ENCODE data around the gene FARSA. TPM values are rescaled to one million over a fixed set of nuclear protein-coding genes. Genes with fewer than 3 reads are reported as not detected.

The FARSA gene
- total and polyA plus RNA-seq, 2 of the 4 experiments (the other 2 are of a cell fraction) = 49.3 to 80.9 TPM

DNA sequence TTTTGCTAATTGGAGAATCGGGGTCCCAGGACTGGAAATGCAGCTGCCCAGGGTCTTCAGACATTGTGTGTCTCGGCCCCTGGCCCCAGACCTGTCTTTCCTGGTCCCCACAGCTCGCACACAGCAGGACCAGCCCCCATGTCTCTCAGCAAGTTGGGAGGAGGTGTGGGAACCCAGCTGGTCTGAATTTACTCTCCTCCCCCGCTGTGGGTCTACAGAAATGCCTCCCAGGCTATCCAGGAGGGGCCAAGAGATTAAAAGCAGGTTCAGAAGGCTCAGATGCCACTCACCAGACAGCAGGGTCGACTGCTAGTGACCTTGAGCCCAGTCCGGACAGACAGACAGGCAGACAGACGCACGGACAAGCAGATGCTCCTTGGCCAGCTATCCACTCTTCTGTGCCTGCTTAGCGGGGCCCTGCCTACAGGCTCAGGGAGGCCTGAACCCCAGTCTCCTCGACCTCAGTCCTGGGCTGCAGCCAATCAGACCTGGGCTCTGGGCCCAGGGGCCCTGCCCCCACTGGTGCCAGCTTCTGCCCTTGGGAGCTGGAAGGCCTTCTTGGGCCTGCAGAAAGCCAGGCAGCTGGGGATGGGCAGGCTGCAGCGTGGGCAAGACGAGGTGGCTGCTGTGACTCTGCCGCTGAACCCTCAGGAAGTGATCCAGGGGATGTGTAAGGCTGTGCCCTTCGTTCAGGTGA is 35.9 kb upstream of the FARSA start, which contains the start of gene DAND5:
Gene DAND5 (plus strand): TSS at position 285 of the 697 bp plus-strand sequence. CDS start 85 bp downstream, at position 370.
- no peak within 1 kb of the TSS for H2BK15ac ChIP-seq (ENCODE audit: low read depth, low read length)
- intact Hi-C loops (cut with micrococcal nuclease) = no loop called here
- H2BK20ac ChIP-seq (ENCODE audit: low read depth, low read length) = no peak within 1 kb of the TSS
- no peak within 1 kb of the TSS for H3K9ac ChIP-seq (ENCODE audit: low read depth, low read length)
- CTCF ChIA-PET = no interaction called here
- peaks cover 0 to 3% of the 10 kb centered on the region in 2 experiments; a peak in 1 of 4 replicates for H3K79me1 ChIP-seq (ENCODE audit: low read depth in 1 of 2, low read length in 2 of 2)
- no peak within 1 kb of the TSS for H3K23ac ChIP-seq (ENCODE audit: low read depth, low read length)
- DNase-seq (no peak), ATAC-seq (ENCODE audit: low read depth) (no peak)
- H3K18ac ChIP-seq (ENCODE audit: low read depth, low read length) = no peak within 1 kb of the TSS
- no peak within 1 kb of the TSS for H3K56ac ChIP-seq (ENCODE audit: extremely low read depth, insufficient read depth, low read length)
- no peak within 1 kb of the TSS for H3K27ac ChIP-seq (ENCODE audit: insufficient read depth, low read length)
- no peak within 1 kb of the TSS for H4K91ac ChIP-seq (ENCODE audit: insufficient read depth, low read depth, low read length)
- no peaks in the 10 kb centered on the region for H3K9me1 ChIP-seq (ENCODE audit: insufficient read depth, low read length)
- no peak within 1 kb of the TSS for H3K14ac ChIP-seq (replicated peaks; ENCODE audit: low read depth, low read length)
- peak within 1 kb of the TSS; percentile 34 for H2AFZ ChIP-seq (replicated peaks; ENCODE audit: low read length, poor library complexity)
- dilution Hi-C loops (cut with HindIII; ENCODE audit: low sequenced_read_pairs, unreplicated experiment) = no loop called here
- peaks cover 4% of the 10 kb centered on the region; the same call in 1 of the 2 replicates for H3K4me1 ChIP-seq (ENCODE audit: control insufficient read depth, insufficient read depth, low read length)
- H3K4me2 ChIP-seq (ENCODE audit: low read depth, low read length) = no peak within 1 kb of the TSS
- H2AK9ac ChIP-seq (replicated peaks; ENCODE audit: low read depth, low read length, poor library complexity) = no peak within 1 kb of the TSS
- no peak within 1 kb of the TSS for H2BK120ac ChIP-seq (ENCODE audit: low read depth, low read length)
- BruUV-seq (replicated peaks) = no TSS peak
- no peak within 1 kb of the TSS for H3K4me3 ChIP-seq (ENCODE audit: insufficient read depth, low read depth, low read length)
- no peak within 1 kb of the TSS for H2AK5ac ChIP-seq (ENCODE audit: low read depth, low read length)
- no peaks in the 10 kb centered on the region for H3K27me3 ChIP-seq (ENCODE audit: control insufficient read depth, insufficient read depth, low read length)
- no peak within 1 kb of the TSS for H4K5ac ChIP-seq (ENCODE audit: low read depth, low read length)
- WGBS, 2 experiments (ENCODE audit: extremely low coverage in 2 of 2, insufficient read length in 1 of 2) = 46% methylated on average over 6 of the region's 14 CpGs; no CpG with 5 or more reads in 1 of the 2 experiments
- POLR2A ChIA-PET (ENCODE audit: unreplicated experiment) = no interaction called here
- H4K20me1 ChIP-seq (ENCODE audit: insufficient read depth, low read length) = no peaks in the 10 kb centered on the region
- no peak within 1 kb of the TSS for H2BK5ac ChIP-seq (ENCODE audit: low read depth, low read length, poor library complexity, severe bottlenecking)
- TF ChIP-seq NFE2L2 (IDR thresholded peaks at IDR 0.05; ENCODE audit: low read depth, low read length) (no peak), POLR2A (IDR thresholded peaks at IDR 0.05; ENCODE audit: low read depth, low read length) (no peak), MAZ (IDR thresholded peaks at IDR 0.05; ENCODE audit: borderline replicate concordance, low read depth, low read length) (no peak), CTCF (conservative IDR thresholded peaks at IDR 0.05; ENCODE audit: low read depth, low read length) (no peak)
- in situ Hi-C loops (cut with MboI; ENCODE audit: low sequenced_read_pairs) = no loop called here
- no peaks in the 10 kb centered on the region for H3K9me3 ChIP-seq (ENCODE audit: control insufficient read depth, insufficient read depth, low read length)
- H3K4ac ChIP-seq (ENCODE audit: low read depth, low read length) = no peak within 1 kb of the TSS
- H3K36me3 ChIP-seq (ENCODE audit: control insufficient read depth, insufficient read depth, low read length) = no peaks in the 10 kb centered on the region
- H4K8ac ChIP-seq (ENCODE audit: low read depth in 2 of 2, low read length in 2 of 2) = no peak within 1 kb of the TSS

Measured in IMR-90 (cell line).